Lower leg skin (tissue), 3 donors: ENCODE measurements around the gene RXRA.

Source experiments
- CTCF ChIP-seq, 3 donors: fragments of 450-650 bp; IDR thresholded peaks; one replicate each; pipeline ENCODE4 v1.5.1; 2016; ENCODE audit warnings: antibody characterized with exemption in 3 of 3, mild to moderate bottlenecking in 3 of 3, moderate library complexity in 2 of 3
- POLR2A ChIP-seq, 2 donors: fragments of 450-650 bp; IDR thresholded peaks; one replicate each; pipeline ENCODE4 v1.6.1; 2016 to 2017; ENCODE audit warnings: antibody characterized with exemption in 2 of 2, mild to moderate bottlenecking in 1 of 2, moderate library complexity in 1 of 2

DNA sequence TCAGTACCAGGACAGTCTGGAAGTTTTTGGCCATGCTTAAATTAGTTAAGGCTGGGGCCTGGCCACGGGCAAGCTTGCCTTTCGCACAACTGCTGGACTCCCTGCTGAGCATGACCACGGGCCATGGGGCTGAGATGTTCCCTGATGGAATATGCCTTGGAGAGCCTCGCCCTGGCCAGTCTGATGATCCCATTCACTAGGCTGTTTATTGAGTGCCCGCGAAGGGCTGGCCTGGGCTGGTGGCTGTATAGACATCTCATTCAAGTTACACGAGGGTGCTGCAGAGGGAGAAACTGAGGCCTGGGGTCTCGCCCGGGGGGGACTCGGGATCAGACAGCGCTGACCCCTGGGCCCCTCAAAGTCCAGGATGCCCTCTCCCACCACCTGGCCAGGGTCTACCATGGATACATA lies 7.8 kb upstream of the RXRA start:
- no peak for TF ChIP-seq CTCF (IDR thresholded peaks at IDR 0.05)
- no peak for TF ChIP-seq POLR2A (IDR thresholded peaks at IDR 0.05)
